Ovary (tissue), 9 donors: ENCODE data around the gene OR10G6. TPM values are rescaled to one million over a fixed set of nuclear protein-coding genes. Genes with fewer than 3 reads are reported as not detected.

Source experiments
- DNase-seq, 5 donors: peaks; one replicate each; pipeline ENCODE4 v3.0.0-alpha.2; 2019 to 2020
- H3K27ac ChIP-seq, 2 donors: fragments of 200-600 bp; one replicate each; pipeline versions ENCODE4 v1.5.1 to v1.8.0; 2019 to 2022
- H3K27me3 ChIP-seq: fragments of 200-600 bp; one replicate; pipeline ENCODE4 v1.8.0; 2022
- H3K36me3 ChIP-seq: fragments of 200-600 bp; sonication (generic); one replicate; pipeline ENCODE4 v1.5.1; 2019
- H3K4me1 ChIP-seq: one replicate; pipeline ENCODE4 v1.8.1; 2013; ENCODE audit warnings: mild to moderate bottlenecking, moderate library complexity; ENCODE audit not compliant: insufficient read depth
- H3K4me3 ChIP-seq: fragments of 200-600 bp; sonication (generic); one replicate; pipeline ENCODE4 v1.5.1; 2017
- H3K9me3 ChIP-seq, 2 donors: fragments of 200-600 bp in 1 of 2; sonication (generic) in 1 of 2; one replicate each; pipeline versions ENCODE4 v1.5.1 to v1.8.1; 2013 to 2019; ENCODE audit warnings: mild to moderate bottlenecking in 1 of 2, moderate library complexity in 1 of 2
- EP300 ChIP-seq: sonication (generic); formaldehyde crosslinking; IDR thresholded peaks from one replicate; pipeline ENCODE4 v1.6.1; 2017; ENCODE audit warnings: antibody characterized with exemption
- POLR2A ChIP-seq: fragments of 450-650 bp; IDR thresholded peaks from one replicate; pipeline ENCODE4 v1.6.1; 2017; ENCODE audit warnings: antibody characterized with exemption, mild to moderate bottlenecking, moderate library complexity
- WGBS, 3 donors: extraction: QIAGEN DNeasy Blood & Tissue Kit in 1 of 3; methylation state at CpG; one replicate each; pipeline versions ENCODE4 v1.1.5 to v1.1.7; 2013 to 2017; 5-methylcytosine and 5-hydroxymethylcytosine counted together
- intact Hi-C, 4 donors: fragments of 100-400 bp; cut with DNase I; formaldehyde crosslinking; loops; one replicate each; pipeline versions ENCODE4 v1.11.0 to v1.15.1; 2022 to 2023
- polyA plus RNA-seq, 2 donors: library from polyadenylated mRNA; stranded (reverse); fragments of 200-250 nt in 1 of 2; fragments of 350-450 nt in 1 of 2; fragmentation: Illumina TruSeq in 1 of 2; extraction: RNeasy Lipid Tissue Mini Kit (QIAGEN cat#74804) in 1 of 2; gene quantifications; one replicate each; pipeline ENCODE4 v1.2.3, GENCODE V29; 2013 to 2014
- total RNA-seq, 7 donors: library from RNA; depleted of rRNA in 2 of 7; stranded (reverse); fragments of >200 nt in 2 of 7; fragmentation: NEBNext Ultra II Directional in 3 of 7; extraction: Animal tissue kit (Norgen Biotek cat#: 25700) in 3 of 7; gene quantifications; one replicate each; pipeline versions ENCODE4 v1.1.0 to v1.2.4, GENCODE V29; 2016 to 2023
- TF ChIP-seq, protein P1 (sequence below), 3 donors: fragments of 450-650 bp in 2 of 3; fragments of 200-600 bp in 1 of 3; IDR thresholded peaks; one replicate each; pipeline versions ENCODE4 v1.5.1 to v1.8.0; 2016 to 2022; ENCODE audit warnings: antibody characterized with exemption in 3 of 3, mild to moderate bottlenecking in 1 of 3
- donor health status: DM: no; HTN: no; CAD: no; lungs with moderate emphysema.
- donor health status: DM: no; HTN: no; CAD: no.
- donor health status: Bipolar disorder and iron deficiency.
- donor health status: DM: yes; HTN: yes; CAD: no.
- donor health status: DM: no; HTN: no; CAD: no.
- donor health status: DM: yes; HTN: yes; CAD: no.

Gene OR10G6
- total and polyA plus RNA-seq, 9 donors: not detected

DNA sequence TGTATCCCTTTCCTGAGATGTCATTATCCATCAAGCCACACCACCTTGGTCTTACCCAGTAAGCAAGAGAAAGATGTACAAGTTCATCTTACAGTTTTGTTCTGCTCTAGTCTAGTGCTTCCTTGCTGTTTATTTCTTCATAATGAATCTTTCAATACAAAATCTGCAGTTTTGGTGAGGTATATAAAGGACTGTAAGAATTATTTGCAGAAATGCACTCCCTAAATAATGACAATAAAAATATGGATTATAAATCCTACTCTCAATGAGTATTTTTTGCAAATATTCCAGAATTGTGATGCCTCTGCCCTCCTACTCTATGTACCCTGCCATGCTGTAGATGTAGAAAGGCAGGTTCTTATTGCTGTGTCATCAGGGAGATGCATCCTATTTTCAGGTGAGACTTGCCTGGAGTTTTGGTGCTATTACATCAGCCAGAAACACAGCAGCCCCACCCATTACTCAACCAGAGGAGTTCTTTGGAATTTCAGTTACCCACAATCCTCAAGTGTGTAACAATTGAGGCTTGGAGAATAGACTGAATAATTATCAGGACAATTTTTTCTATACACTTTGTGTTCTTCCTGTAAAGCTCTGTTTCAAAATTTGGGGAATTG is 17.1 kb downstream of the OR10G6 start, which contains the start of gene OR10S1:
OR10S1 (minus strand) TSS at position 51 of the 617 bp plus-strand sequence. CDS start 117 bp downstream, outside the sequence.
- DNase-seq: no peak
- H3K4me1 ChIP-seq: no peaks in the 10 kb centered on the region
- TF ChIP-seq, protein P1, sequence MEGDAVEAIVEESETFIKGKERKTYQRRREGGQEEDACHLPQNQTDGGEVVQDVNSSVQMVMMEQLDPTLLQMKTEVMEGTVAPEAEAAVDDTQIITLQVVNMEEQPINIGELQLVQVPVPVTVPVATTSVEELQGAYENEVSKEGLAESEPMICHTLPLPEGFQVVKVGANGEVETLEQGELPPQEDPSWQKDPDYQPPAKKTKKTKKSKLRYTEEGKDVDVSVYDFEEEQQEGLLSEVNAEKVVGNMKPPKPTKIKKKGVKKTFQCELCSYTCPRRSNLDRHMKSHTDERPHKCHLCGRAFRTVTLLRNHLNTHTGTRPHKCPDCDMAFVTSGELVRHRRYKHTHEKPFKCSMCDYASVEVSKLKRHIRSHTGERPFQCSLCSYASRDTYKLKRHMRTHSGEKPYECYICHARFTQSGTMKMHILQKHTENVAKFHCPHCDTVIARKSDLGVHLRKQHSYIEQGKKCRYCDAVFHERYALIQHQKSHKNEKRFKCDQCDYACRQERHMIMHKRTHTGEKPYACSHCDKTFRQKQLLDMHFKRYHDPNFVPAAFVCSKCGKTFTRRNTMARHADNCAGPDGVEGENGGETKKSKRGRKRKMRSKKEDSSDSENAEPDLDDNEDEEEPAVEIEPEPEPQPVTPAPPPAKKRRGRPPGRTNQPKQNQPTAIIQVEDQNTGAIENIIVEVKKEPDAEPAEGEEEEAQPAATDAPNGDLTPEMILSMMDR (IDR thresholded peaks at IDR 0.05): no peak
- TF ChIP-seq EP300: no peak
- TF ChIP-seq POLR2A: no peak
- H3K27me3 ChIP-seq: no peaks in the 10 kb centered on the region
- intact Hi-C loops: no loop called here
- H3K36me3 ChIP-seq: no peaks in the 10 kb centered on the region
- H3K9me3 ChIP-seq: no peaks in the 10 kb centered on the region
- no peak within 1 kb of the TSS for H3K27ac ChIP-seq
- H3K4me3 ChIP-seq: no peak within 1 kb of the TSS

DNA sequence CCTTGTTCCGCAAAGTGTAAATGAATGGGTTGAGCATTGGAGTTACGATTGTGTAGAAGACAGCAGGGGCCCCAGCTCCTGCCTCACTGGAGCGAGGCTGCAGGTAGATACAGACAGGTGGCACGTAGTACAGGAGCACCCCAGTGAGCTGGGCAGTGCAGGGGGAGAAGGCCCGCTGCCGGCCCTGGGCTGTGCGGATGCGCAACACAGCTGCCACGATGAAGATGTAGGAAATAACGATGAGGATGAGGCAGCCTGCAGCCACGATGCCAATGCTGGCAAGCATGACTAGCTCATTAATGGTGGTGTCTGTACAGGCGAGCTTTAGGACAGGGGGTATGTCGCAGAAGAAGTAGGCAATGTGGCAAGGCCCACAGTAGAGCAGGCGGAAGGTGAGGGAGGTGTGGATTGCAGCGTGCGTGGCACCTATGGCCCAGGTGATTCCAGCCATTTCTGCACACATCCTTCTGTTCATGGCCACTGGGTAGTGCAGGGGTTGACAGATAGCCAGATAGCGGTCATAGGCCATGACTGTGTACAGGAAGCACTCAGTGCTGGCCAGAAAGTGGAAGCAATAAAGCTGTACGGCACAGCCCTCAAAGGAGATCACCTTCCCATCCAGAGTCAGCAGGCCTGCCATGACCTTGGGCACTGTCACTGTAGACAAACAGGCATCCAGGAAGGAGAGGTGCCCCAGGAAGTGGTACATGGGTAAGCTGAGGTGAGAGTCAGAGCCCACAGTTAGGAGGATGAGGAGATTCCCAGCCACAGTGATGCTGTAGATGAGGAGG is 18.0 kb downstream of the OR10G6 start:
- 86 to 92% (median 90%) methylated on average over 18 of the region's 18 CpGs for WGBS, 3 donors
- intact Hi-C loops: no loop called here
- DNase-seq: no peak
- TF ChIP-seq EP300 (no peak), POLR2A (no peak)
- TF ChIP-seq, protein P1 (IDR thresholded peaks at IDR 0.05): no peak
- Histone ChIP-seq H3K4me1 (no peaks in the 10 kb centered on the region), H3K27ac (no peak overlapping the region), H3K9me3 (no peaks in the 10 kb centered on the region), H3K4me3 (no peak overlapping the region), H3K36me3 (no peaks in the 10 kb centered on the region), H3K27me3 (no peaks in the 10 kb centered on the region)

DNA sequence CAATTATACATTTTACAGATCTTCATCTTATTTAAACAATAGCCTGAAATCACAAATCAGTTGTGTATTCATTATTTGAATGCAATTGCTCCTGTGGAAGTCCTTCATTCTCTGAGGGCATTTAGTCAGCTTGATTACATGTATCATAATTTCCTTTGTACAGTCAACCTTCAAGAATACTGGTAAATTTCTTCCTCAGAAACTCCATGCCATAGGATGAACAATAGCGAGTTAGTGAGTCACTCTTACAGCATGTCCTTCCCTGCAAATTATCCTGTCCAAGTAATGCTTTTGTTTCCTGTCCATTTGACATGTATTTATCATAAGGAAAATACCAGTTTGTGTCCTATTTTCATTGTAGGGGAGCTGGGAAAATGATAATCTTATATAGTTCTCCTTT is 21.1 kb downstream of the OR10G6 start:
- TF ChIP-seq EP300 (no peak), POLR2A (no peak)
- TF ChIP-seq, protein P1 (IDR thresholded peaks at IDR 0.05): no peak

DNA sequence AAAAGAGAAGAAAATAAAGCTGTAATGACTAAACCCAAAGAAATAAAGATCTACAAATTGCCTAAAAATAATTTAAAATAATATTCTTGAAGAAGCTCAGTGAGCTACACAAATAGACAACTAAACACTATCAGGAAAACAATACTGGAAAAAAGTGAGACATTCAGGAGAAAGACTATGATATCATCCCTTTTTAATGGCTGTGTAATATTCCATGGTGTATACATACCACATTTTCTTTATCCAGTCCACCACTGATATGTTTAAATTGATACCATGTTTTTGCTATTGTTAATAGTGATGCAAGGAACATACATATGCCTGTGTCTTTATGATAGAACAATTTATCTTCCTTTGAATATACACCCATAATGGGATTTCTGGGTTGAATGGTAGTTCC is 38.2 kb downstream of the OR10G6 start:
- H3K36me3 ChIP-seq: no peaks in the 10 kb centered on the region
- intact Hi-C loops: no loop called here
- TF ChIP-seq EP300: no peak
- TF ChIP-seq, protein P1 (IDR thresholded peaks at IDR 0.05): no peak
- TF ChIP-seq POLR2A: no peak
- H3K4me1 ChIP-seq: no peaks in the 10 kb centered on the region
- H3K4me3 ChIP-seq: no peak overlapping the region
- no peak for DNase-seq
- no peaks in the 10 kb centered on the region for H3K9me3 ChIP-seq
- H3K27ac ChIP-seq: no peak overlapping the region
- H3K27me3 ChIP-seq: no peaks in the 10 kb centered on the region

More for the DNA sequence above, 21.1 kb downstream of the OR10G6 start:
- 77 to 90% (median 86%) methylated on average over 1 of the region's 1 CpG for WGBS, 3 donors
- Histone ChIP-seq H3K36me3 (no peaks in the 10 kb centered on the region), H3K27ac (no peak overlapping the region), H3K4me1 (no peaks in the 10 kb centered on the region), H3K4me3 (no peak overlapping the region), H3K9me3 (no peaks in the 10 kb centered on the region), H3K27me3 (no peaks in the 10 kb centered on the region)
- intact Hi-C loops: no loop called here
- DNase-seq: no peak
